Esophagus squamous epithelium (tissue), 4 donors: Measurements from ENCODE around the gene MRPL37.

Experiments
- POLR2A ChIP-seq, 4 donors: fragments of 450-650 bp; IDR thresholded peaks; one replicate each; pipeline ENCODE4 v1.6.1; 2017; ENCODE audit warnings: antibody characterized with exemption in 4 of 4, mild to moderate bottlenecking in 4 of 4, moderate library complexity in 3 of 4
- TF ChIP-seq, protein P1 (sequence below), 6 experiments: fragments of 450-650 bp in 4 of 6; fragments of 200-600 bp in 2 of 6; sonication (generic) in 2 of 6; IDR thresholded peaks; one replicate each; pipeline ENCODE4 v1.5.1; 2016 to 2019; ENCODE audit warnings: antibody characterized with exemption in 6 of 6, mild to moderate bottlenecking in 4 of 6, moderate library complexity in 4 of 6

GRCh38 chr1:54212872-54213271, 12.9 kb downstream of the MRPL37 start:
- no peak for TF ChIP-seq POLR2A (IDR thresholded peaks at IDR 0.05)
- TF ChIP-seq, protein P1, sequence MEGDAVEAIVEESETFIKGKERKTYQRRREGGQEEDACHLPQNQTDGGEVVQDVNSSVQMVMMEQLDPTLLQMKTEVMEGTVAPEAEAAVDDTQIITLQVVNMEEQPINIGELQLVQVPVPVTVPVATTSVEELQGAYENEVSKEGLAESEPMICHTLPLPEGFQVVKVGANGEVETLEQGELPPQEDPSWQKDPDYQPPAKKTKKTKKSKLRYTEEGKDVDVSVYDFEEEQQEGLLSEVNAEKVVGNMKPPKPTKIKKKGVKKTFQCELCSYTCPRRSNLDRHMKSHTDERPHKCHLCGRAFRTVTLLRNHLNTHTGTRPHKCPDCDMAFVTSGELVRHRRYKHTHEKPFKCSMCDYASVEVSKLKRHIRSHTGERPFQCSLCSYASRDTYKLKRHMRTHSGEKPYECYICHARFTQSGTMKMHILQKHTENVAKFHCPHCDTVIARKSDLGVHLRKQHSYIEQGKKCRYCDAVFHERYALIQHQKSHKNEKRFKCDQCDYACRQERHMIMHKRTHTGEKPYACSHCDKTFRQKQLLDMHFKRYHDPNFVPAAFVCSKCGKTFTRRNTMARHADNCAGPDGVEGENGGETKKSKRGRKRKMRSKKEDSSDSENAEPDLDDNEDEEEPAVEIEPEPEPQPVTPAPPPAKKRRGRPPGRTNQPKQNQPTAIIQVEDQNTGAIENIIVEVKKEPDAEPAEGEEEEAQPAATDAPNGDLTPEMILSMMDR (IDR thresholded peaks at IDR 0.05), result no peak
